Stimulated activated effector memory CD8-positive, alpha-beta T cell treated with anti-CD3 and anti-CD28 coated beads, Interleukin-12 subunit alpha, Interleukin-12 subunit beta, amount 100 ng/mL, for 72 hours (primary cell): ENCODE results near the gene MOB2.

Source experiments
- ATAC-seq: fragments of 150-1000 bp; cut with Tn5 transposase; 2 replicates; pipeline ENCODE4 v1.10.0; 2021
- DNase-seq, 2 donors: peaks; one replicate each; pipeline ENCODE4 v3.0.0; 2021 to 2022; ENCODE audit warnings: low spot score in 2 of 2
- H3K27ac Mint-ChIP-seq: one replicate; pipeline ENCODE4 v1.8.0; 2022; ENCODE audit warnings: mild to moderate bottlenecking, mixed read lengths
- H3K36me3 Mint-ChIP-seq: one replicate; pipeline ENCODE4 v1.8.0; 2022; ENCODE audit warnings: mild to moderate bottlenecking, mixed read lengths
- H3K4me1 Mint-ChIP-seq: one replicate; pipeline ENCODE4 v1.8.0; 2022; ENCODE audit warnings: mixed read lengths
- H3K4me3 Mint-ChIP-seq: one replicate; pipeline ENCODE4 v1.8.0; 2022; ENCODE audit warnings: mild to moderate bottlenecking, mixed read lengths
- H3K9me3 Mint-ChIP-seq: one replicate; pipeline ENCODE4 v1.8.0; 2022; ENCODE audit warnings: mixed read lengths

MOB2 gene

GRCh38 chr11:1501421-1502167 is 15.0 kb upstream of the MOB2 start:
- H3K4me1 Mint-ChIP-seq, result peaks cover 76% of the 10 kb centered on the region
- no peak for ATAC-seq
- peak overlapping the region; percentile 50 for H3K27ac Mint-ChIP-seq

DNA sequence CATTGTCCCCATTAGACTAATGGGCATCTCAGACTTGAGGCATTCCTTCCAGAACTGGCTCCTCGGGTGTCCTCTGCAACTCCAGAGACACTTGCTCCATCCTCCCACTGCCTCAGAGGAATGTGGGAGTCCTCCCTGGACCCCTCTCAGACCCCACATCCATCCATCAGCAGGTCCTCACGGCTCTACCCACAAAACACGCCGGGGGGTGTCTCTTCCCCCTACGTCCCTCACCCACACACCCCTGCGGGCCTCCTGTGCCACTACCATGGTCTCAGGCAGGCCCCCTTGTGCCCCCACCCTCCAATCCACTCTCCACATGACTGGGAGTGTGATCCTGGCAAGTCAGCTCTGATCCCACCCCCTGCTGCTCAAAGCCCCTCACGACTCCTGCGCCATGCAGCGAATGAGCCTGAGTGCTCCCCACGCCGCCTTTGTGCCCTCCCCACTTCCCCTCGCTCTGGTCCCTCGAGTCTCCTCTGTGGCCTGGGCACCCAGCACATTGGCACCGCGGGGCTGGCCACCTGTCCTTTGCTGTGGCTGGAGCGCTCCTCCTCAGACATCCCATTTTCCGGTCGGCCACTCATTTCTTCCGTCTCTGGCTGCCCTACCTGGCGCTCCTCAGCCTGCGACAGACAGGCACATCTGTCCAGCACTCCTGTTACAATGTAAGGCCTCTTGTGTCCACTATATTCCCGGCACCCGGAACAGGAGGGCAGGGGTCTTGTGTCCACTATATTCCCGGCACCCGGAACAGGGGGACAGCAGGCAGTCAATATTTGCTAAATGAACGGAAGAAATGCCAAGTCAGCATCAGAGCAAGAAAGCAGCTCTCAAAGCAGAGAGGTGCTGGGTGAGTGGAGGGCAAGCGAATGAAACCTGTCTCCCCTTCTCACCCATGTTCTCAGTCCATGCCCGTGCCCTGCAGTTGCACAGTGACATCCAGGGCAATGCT is 14.2 kb upstream of the MOB2 start:
- peaks cover 7% of the 10 kb centered on the region for H3K36me3 Mint-ChIP-seq
- peak overlapping the region; percentile 50 for H3K27ac Mint-ChIP-seq

More at GRCh38 chr11:1501421-1502167, 15.0 kb upstream of the MOB2 start:
- H3K4me3 Mint-ChIP-seq, result no peak overlapping the region
- no peak for DNase-seq
- H3K9me3 Mint-ChIP-seq, result no peaks in the 10 kb centered on the region
- peaks cover 7% of the 10 kb centered on the region for H3K36me3 Mint-ChIP-seq

DNA sequence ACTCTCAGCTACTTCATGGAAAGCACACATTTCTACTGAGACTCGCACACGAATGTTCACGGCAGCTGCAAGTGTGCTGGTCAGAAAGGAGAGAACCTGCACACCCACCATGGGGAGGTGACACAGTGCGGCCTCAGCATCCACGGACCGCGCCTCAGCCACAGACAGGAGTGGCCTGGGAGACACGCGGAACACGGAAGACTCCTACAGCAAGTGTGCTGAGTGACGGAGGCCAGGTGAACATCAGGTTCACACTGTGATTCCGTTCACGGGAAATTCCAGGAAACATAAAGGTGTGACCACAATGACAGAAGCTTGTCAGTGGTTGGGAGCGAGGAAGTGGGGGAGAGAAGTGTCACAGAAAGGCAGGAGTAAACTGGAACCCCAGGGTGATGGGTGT is 13.3 kb upstream of the MOB2 start:
- Mint-ChIP-seq H3K9me3 (no peaks in the 10 kb centered on the region), H3K27ac (peak overlapping the region; percentile 50), H3K4me1 (peaks cover 79% of the 10 kb centered on the region), H3K4me3 (no peak overlapping the region), H3K36me3 (peaks cover 7% of the 10 kb centered on the region)
- DNase-seq (no peak), ATAC-seq (no peak)

More for the DNA sequence above, 14.2 kb upstream of the MOB2 start:
- ATAC-seq (no peak), DNase-seq (no peak)
- no peaks in the 10 kb centered on the region for H3K9me3 Mint-ChIP-seq
- H3K4me3 Mint-ChIP-seq, result no peak overlapping the region
- H3K4me1 Mint-ChIP-seq, result peaks cover 79% of the 10 kb centered on the region

DNA sequence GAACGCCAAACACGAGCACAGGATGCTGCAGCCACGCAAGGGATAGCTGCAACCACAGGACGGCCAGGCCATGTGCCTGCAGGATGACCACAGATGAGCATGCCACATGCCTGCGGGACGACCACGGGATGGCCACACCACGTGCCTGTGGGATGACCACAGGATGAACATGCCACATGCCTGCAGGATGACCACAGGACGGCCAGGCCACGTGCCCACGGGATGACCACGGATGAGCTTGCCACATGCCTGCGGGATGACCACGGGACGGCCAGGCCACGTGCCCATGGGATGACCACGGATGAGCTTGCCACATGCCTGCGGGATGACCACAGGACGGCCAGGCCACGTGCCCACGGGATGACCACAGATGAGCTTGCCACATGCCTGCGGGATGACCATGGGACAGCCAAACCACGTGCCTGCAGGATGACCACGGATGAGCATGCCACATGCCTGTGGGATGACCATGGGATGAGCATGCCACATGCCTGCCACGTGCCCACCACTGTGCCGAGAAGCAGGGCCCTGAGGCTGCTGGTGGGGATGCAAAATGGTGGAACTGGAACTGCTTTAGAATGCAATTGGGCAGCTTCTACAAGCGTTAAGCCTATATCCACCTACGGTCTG is 12.8 kb upstream of the MOB2 start:
- Mint-ChIP-seq H3K27ac (peak overlapping the region; percentile 50), H3K4me1 (peaks cover 81% of the 10 kb centered on the region)

GRCh38 chr11:1498262-1498661 is 11.7 kb upstream of the MOB2 start:
- no peak overlapping the region for H3K4me3 Mint-ChIP-seq
- no peak for DNase-seq
- peaks cover 7% of the 10 kb centered on the region for H3K36me3 Mint-ChIP-seq
- ATAC-seq, result no peak
- H3K4me1 Mint-ChIP-seq, result peaks cover 81% of the 10 kb centered on the region
- H3K27ac Mint-ChIP-seq, result peak overlapping the region; percentile 9
- H3K9me3 Mint-ChIP-seq, result no peaks in the 10 kb centered on the region

More for the DNA sequence above, 12.8 kb upstream of the MOB2 start:
- H3K4me3 Mint-ChIP-seq, result no peak overlapping the region
- H3K36me3 Mint-ChIP-seq, result peaks cover 7% of the 10 kb centered on the region
- no peak for ATAC-seq
- DNase-seq, result no peak
- H3K9me3 Mint-ChIP-seq, result no peaks in the 10 kb centered on the region

GRCh38 chr11:1497600-1497999 is 11.0 kb upstream of the MOB2 start:
- H3K27ac Mint-ChIP-seq, result peak overlapping the region; percentile 9
- no peak overlapping the region for H3K4me3 Mint-ChIP-seq
- H3K4me1 Mint-ChIP-seq, result peaks cover 81% of the 10 kb centered on the region
- ATAC-seq (no peak), DNase-seq (no peak)
- peaks cover 7% of the 10 kb centered on the region for H3K36me3 Mint-ChIP-seq
- H3K9me3 Mint-ChIP-seq, result no peaks in the 10 kb centered on the region

DNA sequence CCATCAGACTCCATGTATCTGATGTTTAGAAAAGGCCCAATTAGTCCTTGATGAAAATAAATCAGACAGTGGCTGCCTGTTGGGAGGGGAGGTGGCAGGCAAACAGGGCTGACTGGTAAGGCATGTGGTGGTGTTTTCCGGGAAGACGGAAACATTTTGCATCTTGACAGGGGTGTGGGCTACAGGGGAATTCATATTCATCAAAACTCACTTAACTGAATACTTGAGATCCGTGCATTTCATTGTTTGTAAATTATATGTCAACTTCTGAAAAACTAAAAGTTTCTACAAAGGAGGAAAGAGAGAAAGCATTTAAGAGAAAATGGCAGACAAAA is 10.1 kb upstream of the MOB2 start:
- Mint-ChIP-seq H3K9me3 (no peaks in the 10 kb centered on the region), H3K36me3 (peaks cover 7% of the 10 kb centered on the region), H3K27ac (no peak overlapping the region), H3K4me1 (peaks cover 81% of the 10 kb centered on the region), H3K4me3 (no peak overlapping the region)
- no peak for DNase-seq
- no peak for ATAC-seq

DNA sequence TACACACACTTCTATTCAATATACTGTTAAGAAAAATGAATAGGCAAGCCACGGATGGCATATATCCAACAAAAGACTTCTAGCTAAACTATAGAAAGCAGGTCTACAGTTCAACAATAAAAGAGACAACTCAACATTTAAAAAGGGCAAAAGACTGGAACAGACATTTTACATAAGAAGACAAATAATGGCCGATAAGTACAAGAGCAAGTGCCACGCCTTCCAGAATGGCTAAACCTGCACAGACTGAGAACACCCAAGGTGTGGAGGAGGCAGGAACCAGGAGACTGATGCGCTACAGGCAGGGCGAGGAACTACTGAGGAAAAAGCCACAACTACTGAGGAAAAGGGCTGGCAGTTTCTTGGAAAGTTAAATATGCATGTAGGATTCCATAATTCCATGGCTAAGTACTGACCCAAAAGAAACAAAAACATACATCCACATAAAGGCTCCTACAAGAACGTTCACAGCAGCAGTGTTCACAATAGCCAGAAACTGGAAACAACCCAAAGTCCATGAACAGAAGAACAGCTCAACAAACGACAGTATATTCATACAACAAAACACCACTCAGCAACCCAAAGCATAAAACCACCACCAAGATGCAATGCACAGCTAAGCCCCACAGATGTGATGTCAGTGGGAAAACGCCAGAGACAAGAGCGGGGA is 9.6 kb upstream of the MOB2 start:
- Mint-ChIP-seq H3K9me3 (no peaks in the 10 kb centered on the region), H3K27ac (no peak overlapping the region), H3K4me3 (no peak overlapping the region), H3K4me1 (peaks cover 78% of the 10 kb centered on the region), H3K36me3 (peaks cover 7% of the 10 kb centered on the region)
- DNase-seq (no peak), ATAC-seq (no peak)

DNA sequence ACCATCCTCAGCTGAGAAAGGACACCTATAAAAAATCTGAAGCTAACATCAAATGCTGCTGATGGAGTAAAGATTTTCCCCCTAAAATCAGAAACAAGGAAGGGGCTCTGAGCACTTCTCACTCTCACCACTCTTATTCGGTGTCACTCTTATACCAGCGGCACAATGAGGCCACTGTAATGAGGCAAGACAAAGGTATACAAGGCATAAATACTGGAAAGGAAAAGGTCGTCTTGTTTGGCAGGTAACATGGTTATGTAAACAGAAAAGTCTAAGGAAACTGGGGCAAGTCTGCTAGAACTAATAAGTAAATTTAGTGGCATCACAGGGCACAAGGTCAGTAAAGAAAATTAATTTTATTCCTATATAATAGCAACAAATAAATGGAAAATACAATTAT is 8.1 kb upstream of the MOB2 start:
- no peaks in the 10 kb centered on the region for H3K9me3 Mint-ChIP-seq
- DNase-seq (no peak), ATAC-seq (no peak)
- H3K36me3 Mint-ChIP-seq, result peaks cover 7% of the 10 kb centered on the region
- peaks cover 63% of the 10 kb centered on the region for H3K4me1 Mint-ChIP-seq
- H3K4me3 Mint-ChIP-seq, result no peak overlapping the region
- H3K27ac Mint-ChIP-seq, result no peak overlapping the region

DNA sequence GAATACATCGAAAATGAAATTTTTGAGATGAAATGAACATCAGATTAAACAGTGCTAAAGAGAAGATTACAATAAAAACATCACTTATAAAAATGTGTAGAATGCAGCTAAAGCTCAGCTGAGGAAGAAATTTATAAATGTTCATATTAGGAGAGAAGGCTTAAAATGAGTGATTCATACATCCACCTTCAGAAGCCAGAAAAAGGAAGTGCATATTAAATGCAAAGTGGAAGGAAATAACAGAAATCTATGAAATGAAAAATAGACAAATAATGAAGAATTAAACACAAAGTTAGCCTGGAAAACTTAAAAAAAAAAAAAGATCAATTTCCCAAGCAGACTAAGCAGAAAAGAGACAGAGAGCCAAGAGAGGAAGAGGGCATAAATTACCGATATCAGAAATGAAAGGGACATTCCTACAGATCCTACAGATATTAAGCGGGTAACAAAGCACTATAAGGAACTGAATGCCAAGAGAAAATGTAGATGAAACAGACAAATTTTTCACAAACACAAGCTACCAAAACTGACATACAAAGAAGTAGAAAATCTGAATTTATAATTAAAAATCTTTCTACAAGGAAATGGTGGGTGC is 7.2 kb upstream of the MOB2 start:
- peaks cover 66% of the 10 kb centered on the region for H3K4me1 Mint-ChIP-seq
- ATAC-seq, result no peak
- H3K4me3 Mint-ChIP-seq, result no peak overlapping the region
- H3K27ac Mint-ChIP-seq, result no peak overlapping the region
- DNase-seq, result no peak
- no peaks in the 10 kb centered on the region for H3K9me3 Mint-ChIP-seq
- peaks cover 2% of the 10 kb centered on the region for H3K36me3 Mint-ChIP-seq

- DNase-seq, result no peak
- no peaks in the 10 kb centered on the region for H3K9me3 Mint-ChIP-seq
- no peaks in the 10 kb centered on the region for H3K36me3 Mint-ChIP-seq
- no peak overlapping the region for H3K27ac Mint-ChIP-seq
- no peak for ATAC-seq
- H3K4me1 Mint-ChIP-seq, result peaks cover 61% of the 10 kb centered on the region
- no peak overlapping the region for H3K4me3 Mint-ChIP-seq
These were observed 4.8 kb upstream of the MOB2 start for GRCh38 chr11:1491379-1491778.

- H3K27ac Mint-ChIP-seq, result no peak overlapping the region
- ATAC-seq (no peak), DNase-seq (no peak)
- no peaks in the 10 kb centered on the region for H3K36me3 Mint-ChIP-seq
- no peak overlapping the region for H3K4me3 Mint-ChIP-seq
- peaks cover 61% of the 10 kb centered on the region for H3K4me1 Mint-ChIP-seq
- H3K9me3 Mint-ChIP-seq, result no peaks in the 10 kb centered on the region
These were observed 4.1 kb upstream of the MOB2 start for GRCh38 chr11:1490651-1491050.

GRCh38 chr11:1488575-1489180 is 2.1 kb upstream of the MOB2 start:
- no peak overlapping the region for H3K4me3 Mint-ChIP-seq
- peaks cover under 1% of the 10 kb centered on the region for H3K36me3 Mint-ChIP-seq
- peak overlapping the region; percentile 88 for H3K27ac Mint-ChIP-seq
- no peak for ATAC-seq
- peaks cover 59% of the 10 kb centered on the region for H3K4me1 Mint-ChIP-seq
- no peaks in the 10 kb centered on the region for H3K9me3 Mint-ChIP-seq
- no peak for DNase-seq

- no peak overlapping the region for H3K4me3 Mint-ChIP-seq
- no peaks in the 10 kb centered on the region for H3K9me3 Mint-ChIP-seq
- peaks cover 5% of the 10 kb centered on the region for H3K36me3 Mint-ChIP-seq
- H3K4me1 Mint-ChIP-seq, result peaks cover 58% of the 10 kb centered on the region
- H3K27ac Mint-ChIP-seq, result peak overlapping the region; percentile 88
- DNase-seq, result no peak
- peak; percentile 9 for ATAC-seq
These were observed 1.4 kb upstream of the MOB2 start for GRCh38 chr11:1487851-1488574.
